Stimulated activated naive CD8-positive, alpha-beta T cell treated with anti-CD3 and anti-CD28 coated beads, Interleukin-15, Interleukin-2, amounts not matched to agents 100 U/mL and 50 U/mL, for 24 hours (primary cell): Measurements from ENCODE around the gene NUP205.
A peak's percentile ranks its signal among the peaks of the same experiment; 100 is the strongest.
"Not testable (repeated sequence)": the region's sequence is repeated elsewhere in the genome, so short reads cannot be mapped to it uniquely, and the experiment has no call there.

Experiments
- ATAC-seq: fragments of 150-1000 bp; cut with Tn5 transposase; one replicate; pipeline ENCODE4 v1.10.0; 2021
- DNase-seq: peaks from one replicate; pipeline ENCODE4 v3.0.0; 2021

The NUP205 gene

DNA sequence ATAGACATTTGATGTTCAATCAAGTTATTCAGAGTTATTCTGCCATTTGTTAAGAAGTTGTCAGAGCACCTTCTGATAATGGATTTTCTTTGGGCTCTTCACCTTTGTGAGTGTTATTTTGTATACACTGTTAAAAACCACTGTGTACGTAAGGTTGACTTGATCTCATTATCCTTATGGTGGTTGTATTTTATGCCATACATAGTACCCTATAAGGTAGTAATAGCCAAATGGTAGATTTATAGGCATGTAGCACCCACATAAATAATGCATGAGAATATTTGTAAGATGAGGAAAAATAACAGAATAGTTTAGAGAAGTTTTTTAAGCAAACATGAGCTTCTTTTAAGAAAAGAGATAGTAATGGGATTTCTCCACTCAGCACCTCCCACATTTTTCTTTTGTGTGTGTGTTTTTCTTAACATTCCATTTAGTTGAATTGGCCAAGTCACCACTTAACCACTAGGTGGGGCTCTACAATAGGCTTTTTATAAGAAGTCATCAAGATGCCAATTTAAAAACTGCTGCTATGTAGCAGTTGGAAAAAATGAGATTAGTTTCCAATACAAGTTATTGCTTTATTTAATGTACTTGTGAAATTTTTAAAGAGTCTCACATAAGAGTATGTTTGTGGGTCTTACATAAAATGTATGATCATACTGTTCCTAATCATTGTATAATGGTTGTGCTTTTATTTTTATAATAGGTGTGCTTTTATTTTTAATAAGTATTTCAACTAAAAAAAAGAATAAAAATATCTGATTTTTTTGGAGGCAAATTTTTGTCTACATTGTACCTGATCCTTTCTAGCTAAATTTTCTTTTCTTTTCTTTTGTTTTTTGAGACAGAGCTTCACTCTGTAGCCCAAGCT, 63.5 kb downstream of the NUP205 start:
- ATAC-seq, result no peak
- peak; percentile 9 for DNase-seq

DNA sequence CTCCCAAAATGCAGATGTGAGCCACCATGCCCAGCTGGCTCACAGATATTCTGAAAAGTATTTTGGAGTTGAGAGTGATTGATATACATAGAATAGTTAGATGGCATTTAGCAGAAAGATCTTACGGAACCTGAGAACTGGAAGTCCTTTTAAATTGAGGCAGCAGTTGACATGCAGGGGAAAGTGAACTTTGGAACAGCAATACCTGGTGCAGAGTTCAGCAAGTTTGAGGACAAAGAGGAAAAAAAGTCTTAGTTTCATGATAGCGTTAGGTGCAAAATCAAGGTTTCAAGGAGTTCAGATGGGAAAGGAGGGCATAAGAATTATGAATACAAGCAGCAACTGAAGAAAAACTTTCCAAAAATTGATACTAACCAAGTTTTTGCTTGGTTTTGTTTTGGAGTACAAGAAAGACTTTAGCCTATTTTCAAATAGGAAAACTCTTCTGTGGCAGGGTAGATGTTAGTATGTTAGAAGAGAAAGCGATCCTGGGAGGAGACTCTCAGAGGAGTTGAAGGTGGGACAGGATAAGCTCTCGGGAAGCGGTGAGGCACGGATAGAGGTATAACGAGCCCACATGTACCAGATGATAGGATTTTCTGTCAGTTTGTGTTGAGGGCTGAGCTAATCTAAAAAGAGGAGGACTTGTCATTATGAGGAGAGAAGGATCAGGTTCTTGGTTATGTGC, 76.6 kb downstream of the NUP205 start:
- DNase-seq, result no peak
- no peak for ATAC-seq

DNA sequence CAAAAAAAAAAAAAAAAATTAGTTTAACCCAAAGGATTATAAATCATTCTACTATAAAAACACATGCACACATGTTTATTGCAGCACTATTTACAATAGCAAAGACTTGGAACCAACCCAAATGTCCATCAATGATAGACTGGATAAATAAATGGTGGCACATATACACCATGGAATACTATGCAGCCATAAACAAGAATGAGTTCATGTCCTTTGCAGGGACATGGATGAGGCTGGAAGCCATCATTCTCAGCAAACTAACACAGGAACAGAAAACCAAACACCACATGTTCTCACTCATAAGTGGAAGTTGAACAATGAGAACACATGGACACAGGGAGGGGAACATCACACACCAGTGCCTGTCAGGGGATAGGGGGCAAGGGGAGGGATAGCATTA, 82.0 kb downstream of the NUP205 start:
- not testable (repeated sequence) for DNase-seq, ATAC-seq

DNA sequence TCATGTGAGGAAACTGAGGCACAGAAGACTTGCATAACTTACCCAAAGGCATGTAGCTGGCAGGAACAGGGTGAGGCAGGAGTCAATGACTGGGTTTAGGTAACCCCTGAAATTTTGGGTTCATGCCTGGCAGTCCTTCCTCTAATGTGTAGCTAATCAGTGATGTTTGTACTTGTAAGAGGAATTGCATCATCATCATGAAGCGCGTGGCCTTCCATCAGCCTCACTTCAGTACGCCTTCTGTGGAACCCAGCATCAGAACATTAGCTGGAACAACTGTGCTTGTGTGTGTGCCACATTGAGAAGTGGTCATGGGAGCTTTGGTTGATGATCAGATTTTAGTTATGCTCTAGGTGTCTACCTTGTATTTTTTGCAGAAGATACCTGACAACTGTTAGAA, 86.4 kb downstream of the NUP205 start:
- ATAC-seq, result no peak
- no peak for DNase-seq

DNA sequence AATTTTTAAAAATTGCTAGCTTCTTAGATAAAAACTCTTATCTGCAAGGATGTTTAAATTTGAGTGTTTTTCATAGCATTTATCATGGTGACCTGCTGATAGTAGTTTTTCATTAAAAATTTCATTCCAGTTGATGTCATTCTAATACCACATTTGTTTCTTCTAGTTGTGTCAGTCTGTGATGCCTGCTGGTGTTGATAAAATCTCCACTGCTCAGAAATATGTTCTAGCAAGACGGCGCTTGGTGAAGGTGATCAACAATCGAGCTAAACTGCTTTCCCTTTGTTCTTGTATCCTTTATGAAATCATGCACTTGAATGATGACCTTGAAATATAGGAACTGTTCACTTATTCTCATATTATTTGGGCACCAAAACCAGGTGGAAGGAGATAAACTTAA, 87.0 kb downstream of the NUP205 start:
- ATAC-seq (no peak), DNase-seq (no peak)

DNA sequence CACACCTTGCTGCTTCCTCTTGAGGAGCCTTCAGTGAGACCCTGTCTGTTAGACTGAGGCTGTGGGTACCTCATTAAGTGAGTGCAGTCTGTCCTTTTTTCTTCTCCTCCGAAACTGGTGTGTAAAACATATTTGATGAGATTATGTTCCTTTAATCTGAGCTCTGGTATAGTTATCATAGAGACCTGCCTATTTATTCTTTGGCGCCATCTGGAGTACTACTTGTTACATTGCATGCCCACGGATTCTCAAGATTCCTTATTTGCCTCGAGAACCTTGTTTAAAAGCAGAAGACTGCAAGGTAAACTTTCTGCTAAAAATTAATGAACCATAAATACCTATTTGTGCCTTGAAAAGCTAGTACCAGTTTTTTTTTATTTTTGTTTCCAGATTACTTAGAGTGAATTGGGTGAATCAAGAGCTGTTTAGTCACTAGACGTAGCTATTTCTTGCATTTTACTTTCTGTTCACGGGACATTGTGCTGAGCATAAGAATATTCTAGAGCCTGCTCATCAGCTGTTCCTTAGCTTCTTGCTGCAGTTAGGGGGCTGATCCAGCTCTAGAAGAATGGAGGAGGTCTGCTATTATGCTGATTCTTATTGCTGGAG, 87.7 kb downstream of the NUP205 start:
- DNase-seq, result no peak
- ATAC-seq, result no peak

DNA sequence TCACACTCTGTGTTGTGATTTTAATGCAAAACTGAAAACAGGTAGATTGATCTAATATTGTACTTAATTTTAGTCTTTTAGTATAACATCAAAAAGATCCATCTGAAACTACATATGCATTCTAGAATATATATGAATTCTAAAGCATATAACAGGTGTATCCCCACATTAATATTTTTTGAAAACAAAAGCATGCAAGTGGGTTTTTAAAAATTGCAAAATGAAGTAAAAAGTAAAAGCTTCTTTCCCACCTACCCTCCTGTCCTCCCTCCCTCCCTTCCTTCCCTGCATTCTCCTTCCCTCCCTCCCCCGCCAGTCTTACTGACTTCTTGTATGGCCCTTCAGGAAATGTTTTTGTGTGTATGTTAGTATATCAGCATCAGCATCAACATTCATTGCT, 90.0 kb downstream of the NUP205 start:
- ATAC-seq (no peak), DNase-seq (no peak)

DNA sequence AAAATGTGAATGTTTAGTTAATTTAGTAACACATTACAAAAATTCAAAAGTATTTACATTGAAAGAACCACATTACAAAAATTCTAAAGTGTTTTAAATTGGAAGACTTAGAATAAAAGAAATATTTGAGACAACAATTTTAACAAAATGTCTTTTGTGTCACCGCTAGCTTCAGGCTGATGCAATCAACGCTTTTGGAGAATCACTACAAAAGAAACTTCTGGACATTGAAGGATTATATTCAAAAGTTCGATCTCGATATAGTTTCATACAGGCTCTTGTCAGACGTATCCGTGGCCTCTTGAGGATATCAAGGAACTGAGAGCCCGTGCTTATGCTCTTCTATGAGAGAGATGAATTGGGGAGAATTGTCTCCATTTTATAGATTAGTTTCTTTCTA, 90.5 kb downstream of the NUP205 start:
- DNase-seq (no peak), ATAC-seq (no peak)

DNA sequence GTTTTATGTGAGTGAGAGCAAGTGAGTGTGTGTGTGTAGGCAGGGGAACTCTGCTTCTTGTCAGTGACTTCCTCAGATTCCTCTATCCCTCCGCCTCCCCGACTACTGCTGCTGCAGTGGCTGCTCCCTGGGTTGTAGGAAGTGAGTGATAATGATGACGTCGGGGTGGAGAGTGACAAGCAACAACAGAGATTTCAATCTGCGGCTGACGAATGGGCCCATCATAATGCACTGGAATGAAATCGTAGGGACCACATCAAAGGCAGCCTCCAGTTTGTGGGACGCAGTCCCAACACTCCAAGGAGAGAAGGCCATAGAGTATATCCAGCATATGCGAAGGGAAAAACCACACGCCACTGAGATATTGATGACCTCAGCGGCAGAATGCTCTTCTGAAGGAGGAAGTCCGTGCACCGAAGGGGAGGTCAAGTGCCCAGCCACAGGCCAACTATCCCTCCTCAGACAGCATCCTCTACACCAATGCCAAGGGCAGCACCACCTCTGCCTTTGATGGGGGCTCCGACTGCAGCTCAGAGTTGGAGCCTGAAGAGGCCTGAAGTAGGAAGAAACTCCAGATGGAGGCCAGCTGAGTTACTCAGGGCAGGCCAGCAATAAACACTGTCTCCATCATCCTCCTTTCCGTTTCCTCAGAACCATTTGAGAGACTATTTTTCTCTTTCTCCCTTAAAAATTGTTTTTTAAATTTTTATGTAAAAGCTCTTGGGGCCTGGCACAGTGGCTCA, 93.3 kb downstream of the NUP205 start:
- DNase-seq, result no peak

DNA sequence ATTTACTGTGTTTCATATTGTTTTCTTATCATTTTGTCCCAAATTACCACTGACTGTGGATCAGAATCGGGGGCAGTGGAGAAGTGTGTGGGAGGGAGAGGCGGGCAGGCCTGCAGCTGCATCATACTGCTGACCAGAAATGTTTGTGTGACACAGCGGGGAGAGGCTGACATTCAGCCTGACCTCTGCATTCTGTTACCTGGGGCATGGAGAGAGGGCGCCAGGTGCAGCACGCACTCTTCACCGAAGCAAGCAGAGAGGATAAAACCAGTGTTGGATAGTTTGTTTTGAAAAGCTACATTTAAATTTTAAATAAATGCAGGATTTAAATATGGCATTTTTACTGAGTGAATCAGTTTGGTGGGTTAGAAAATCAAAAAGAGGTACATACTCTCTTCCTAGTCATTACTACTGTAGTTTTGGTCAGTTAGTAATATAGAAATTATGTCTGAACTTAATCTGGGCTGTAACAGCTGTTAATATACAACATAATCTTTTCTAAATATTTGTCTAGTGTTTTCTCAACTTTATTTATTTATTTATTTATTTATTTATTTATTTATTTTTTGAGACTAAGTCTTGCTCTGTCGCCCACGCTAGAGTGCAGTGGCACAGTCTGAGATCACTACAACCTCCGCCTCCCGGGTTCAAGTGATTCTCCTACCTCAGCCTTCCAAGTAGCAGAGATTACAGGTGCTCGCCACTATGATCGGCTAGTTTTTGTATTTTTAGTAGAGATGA, 95.8 kb downstream of the NUP205 start:
- no peak for ATAC-seq
- no peak for DNase-seq

More for the DNA sequence above, 93.3 kb downstream of the NUP205 start:
- no peak for ATAC-seq

DNA sequence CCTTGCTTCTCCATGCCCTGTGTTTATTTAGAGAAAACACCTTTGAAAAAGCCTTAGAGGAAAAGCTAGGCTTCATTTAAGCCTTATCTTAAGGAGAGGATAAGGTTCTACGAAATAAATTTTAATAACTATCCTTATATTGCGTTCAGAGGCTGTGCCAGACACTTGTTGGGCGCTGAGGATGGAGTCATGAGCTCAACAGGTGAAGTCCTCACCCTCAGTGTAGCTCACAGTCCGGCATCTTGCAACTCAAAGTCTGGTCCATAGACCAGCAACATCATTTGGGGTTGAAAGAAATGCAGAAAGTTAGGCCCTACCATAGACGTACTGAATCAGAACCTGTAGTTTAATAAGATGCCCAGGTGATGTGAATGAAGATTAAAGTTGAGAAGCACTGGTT, 100.8 kb downstream of the NUP205 start:
- DNase-seq (no peak), ATAC-seq (no peak)

DNA sequence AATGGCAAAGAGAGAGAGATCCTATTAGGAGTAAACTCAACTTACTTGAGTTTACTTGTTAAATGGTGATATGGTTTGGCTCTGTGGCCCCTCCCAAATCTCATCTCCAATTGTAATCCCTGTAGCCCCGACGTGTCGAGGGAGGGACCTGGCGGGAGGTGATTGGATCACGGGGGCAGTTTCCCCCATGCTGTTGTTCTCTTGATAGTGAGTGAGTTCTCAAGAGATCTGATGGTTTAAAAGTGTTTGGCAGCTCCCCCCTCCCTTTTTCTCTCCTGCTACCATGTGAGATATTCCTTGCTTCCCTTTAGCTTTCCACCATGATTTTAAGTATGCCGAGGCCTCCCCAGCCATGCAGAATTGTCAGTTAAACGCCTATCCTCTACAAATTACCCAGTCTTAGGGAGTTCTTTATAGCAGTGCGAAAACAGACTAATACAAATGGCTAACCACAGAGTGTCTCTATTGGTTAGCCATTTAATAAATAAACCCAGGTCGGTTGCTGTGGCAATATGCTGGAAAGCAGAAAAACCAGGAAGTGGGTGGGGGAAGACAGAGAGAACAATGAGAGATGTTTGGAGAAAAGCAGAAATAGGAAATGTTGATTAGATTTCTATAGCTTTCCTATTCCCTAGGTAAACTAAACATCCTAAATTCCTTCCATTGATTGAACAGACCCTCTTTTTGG, 101.6 kb downstream of the NUP205 start:
- no peak for ATAC-seq
- DNase-seq, result no peak

DNA sequence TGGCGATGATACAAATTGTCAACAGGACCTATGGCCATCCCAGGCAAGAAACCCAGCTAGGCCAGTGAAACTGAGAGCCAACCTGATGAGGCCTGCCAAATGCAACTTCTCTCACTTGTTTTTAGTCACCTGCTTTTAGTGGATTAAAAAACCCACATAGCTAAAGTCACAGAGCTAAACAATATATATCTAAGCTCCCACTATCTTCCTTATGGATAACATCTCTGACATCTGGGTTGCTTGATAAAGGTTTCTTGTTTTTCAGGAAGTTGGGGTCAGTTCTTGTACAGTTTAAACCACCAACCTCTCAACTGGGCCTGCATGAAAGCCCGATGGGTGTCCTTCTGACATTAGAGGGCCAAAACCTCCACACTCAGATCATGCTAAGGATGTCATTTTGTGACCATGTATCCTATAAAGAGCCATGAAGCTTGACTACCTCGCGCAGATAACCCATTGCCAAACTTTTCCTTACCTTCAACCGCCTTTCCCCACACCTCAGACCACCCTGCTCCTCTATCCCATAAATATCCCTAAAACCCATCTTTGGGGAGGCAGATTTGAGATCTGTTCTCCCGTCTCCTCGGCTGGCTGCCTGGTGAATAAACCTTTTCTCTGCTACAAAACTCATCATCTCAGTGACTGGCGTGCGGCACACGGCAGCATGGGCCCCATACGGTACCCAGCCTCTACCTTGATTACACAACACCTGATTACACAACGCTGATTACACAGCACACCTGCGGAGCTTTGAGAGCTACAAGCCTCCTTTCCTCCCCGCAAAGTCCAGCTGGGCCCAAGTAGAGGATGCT, 103.8 kb downstream of the NUP205 start:
- ATAC-seq (peak; percentile 2), DNase-seq (no peak)

DNA sequence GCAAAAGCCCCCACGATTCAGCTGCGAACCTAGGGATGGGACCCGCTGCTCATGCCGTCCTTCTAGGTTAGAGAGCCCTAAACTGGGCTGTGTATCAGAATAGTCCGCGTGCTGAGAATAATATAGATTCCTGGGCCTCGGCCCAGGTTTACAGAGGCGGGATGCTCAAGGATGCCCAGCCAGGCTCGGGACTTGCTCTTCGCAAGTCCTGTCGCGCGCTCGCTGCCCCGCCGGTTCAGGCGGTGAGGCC, 104.3 kb downstream of the NUP205 start:
- ATAC-seq, result peak; percentile 26
- no peak for DNase-seq

DNA sequence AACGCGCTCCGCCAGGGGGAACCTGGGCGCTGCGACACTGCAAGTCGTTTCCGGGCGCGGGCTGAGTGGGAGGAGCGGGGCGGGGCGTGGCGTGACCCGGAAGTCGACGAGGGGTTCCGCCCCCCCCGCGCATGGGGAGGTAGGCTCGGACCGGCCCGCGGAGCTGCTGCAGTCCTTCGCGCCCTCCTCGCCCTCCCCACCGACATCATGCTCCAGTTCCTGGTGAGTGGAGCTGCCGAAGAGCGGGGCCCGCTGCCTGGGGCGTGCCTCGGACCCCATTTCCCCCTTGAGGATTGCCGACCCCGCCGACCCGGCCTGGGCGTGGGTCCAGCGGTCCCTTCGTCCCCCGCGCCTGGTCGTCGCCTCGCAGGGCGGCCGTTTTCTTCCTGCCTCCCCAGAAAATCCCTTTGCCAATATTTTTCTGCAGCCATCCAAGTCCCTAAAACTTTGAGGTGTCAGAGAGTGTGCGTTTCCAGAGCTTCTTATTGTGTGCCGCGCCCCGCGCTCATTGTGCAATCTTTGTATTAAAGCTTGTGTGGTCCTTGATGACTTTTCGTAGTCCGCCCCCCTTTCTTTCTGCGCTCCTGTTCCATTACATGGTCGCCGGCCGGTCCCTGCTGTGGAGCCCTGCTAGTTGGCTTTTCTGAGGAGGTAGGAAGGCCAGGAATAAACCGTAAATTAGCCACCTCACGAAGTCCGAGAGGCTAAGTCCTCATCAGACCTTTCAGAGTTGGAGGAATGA, 104.8 kb downstream of the NUP205 start, which contains the start of gene STMP1:
STMP1 (plus strand) TSS at position 142 of the 742 bp plus-strand sequence.
- ATAC-seq (peak; percentile 90), DNase-seq (peak; percentile 98)

DNA sequence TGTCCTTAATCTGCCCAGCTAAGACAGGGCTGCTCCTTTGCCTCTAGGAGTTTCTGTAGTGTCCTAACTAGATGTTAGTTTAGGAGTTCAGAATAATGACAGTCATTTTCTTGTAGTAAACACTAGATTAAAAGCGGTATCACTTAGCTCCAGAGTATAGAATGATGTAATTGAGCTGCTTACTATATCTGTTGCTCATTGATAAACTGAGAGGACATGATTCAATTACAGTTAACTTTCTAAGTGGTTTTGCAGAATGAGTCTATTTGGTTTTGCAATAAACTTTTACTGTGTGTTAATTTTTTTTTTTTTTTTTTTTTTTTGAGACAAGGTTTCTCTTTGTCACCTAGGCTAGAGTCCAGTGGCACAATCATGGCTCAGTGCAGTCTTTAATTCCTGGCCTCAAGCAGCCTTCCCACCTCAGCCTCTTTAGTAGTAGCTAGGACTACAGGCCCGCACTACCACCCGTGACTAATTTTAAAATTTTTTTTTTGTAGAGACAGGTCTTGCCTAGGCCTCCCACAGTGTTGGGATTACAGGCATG, 106.4 kb downstream of the NUP205 start:
- ATAC-seq (peak; percentile 24), DNase-seq (no peak)

DNA sequence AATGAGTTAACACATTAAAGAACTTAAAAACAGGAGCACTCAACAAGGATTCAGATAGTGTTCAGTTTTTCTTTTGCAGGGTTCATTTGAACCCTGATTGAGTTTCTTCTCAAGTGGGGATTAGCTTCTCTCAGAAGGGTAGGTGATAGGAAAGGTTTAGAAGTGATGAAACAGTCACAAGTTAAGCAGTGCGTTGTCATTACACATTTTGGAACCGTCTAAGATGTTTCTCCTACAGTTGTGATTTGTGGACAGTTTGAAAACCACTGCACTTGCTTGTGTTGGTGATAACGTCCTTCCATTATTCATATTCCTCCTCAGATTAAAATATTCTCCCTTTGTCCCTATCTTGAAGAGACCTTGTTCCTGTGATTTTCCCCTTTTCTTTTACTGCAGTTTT, 107.3 kb downstream of the NUP205 start:
- no peak for ATAC-seq
- no peak for DNase-seq

DNA sequence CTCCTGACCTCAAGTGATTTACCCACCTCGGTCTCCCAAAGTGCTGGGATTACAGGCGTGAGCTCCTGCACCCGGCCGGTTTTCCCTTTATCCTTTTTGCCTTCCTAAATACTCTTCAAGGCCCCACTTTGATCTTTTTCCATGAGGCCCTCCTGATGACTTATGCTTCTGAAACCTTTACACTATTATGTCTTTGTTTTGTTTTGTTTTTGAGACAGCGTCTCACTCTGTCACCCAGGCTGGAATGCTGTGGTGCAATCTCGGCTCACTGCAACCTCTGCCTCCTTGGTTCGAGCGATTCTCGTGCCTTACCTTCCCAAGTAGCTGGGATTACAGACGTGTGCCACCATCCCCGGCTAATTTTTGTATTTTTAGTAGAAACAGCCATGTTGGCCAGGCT, 108.4 kb downstream of the NUP205 start:
- DNase-seq, result no peak
- no peak for ATAC-seq

DNA sequence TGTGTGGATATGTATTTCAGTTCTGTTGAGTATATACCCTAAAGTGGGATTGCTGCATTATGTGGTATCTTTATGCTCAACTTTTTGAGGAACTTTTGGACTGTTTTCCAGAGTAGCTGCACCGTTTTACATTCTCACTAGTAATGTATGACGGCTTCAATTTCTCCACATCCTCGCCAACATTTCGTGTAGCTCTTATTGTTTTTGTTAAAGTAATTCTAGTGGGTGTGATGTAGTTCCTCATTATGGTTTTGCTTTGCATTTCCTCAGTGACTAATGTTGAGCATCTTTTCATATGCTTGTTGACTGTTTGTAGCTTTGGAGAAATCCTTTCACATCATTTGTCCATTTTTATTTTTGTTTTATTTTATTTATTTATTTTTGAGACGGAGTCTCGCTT, 109.1 kb downstream of the NUP205 start:
- DNase-seq, result no peak
- no peak for ATAC-seq
